ENCODE data around the gene FAM184A.

FAM184A gene

DNA sequence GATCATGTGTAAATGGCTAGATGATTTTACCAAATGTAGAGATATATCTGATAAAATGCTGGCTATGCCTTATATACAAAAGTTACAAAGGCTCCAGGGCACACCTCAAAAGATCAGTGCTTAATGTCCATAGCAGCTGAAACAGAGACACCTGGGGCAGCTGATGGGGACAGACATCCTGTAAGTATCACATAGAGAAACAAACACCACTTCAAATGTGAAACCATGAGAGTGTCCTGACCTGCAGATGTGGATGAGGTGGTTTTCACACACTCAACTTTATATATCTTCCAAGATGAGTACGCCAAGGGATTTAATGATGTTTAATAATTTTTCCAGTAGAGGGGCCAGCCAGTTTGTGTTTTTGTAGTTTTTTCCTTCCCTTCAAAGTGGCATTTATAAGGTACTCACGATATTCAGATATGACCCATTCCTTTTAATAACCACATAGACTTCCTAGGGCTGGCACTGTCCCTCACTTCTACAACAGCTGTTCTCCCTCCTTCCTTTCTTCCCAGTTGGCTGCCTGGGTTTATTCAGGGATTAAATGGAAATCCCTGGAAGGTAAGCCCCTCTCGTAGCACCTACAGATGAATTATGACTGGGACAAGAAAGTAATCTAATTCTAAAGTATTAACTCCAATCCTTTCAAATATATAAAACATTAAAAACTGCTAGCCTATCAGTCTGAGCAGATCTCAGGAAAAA lies 93.2 kb downstream of the FAM184A start:
- H3K4me3 ChIP-seq (replicated peaks; ENCODE audit: low read depth, low read length) = no peak overlapping the region
- DNase-seq (ENCODE audit: extremely low read depth, low read depth) = no peak
- TF ChIP-seq, protein P1, sequence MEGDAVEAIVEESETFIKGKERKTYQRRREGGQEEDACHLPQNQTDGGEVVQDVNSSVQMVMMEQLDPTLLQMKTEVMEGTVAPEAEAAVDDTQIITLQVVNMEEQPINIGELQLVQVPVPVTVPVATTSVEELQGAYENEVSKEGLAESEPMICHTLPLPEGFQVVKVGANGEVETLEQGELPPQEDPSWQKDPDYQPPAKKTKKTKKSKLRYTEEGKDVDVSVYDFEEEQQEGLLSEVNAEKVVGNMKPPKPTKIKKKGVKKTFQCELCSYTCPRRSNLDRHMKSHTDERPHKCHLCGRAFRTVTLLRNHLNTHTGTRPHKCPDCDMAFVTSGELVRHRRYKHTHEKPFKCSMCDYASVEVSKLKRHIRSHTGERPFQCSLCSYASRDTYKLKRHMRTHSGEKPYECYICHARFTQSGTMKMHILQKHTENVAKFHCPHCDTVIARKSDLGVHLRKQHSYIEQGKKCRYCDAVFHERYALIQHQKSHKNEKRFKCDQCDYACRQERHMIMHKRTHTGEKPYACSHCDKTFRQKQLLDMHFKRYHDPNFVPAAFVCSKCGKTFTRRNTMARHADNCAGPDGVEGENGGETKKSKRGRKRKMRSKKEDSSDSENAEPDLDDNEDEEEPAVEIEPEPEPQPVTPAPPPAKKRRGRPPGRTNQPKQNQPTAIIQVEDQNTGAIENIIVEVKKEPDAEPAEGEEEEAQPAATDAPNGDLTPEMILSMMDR (IDR thresholded peaks at IDR 0.05; ENCODE audit: low read depth, low read length, missing control alignments) = no peak

DNA sequence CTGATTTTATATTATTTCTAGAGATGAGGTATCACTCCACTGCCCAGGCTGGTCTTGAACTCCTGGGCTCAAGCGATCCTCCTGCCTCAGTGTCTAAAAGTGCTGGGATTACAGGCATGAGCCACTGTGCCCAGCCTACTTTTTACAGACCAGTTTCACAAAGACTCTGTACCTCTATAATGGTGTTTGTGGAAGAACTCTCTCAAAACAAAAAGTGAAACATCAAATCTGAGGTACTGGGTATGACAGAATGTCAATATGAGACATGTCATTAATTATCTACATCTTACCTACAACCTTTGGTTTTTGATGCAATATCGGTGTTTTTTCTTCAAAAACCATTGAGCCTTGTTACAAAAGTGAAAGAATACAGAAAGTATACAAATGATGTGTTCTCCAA lies 94.1 kb downstream of the FAM184A start:
- DNase-seq (ENCODE audit: extremely low read depth, low read depth) = no peak
- H3K4me3 ChIP-seq (replicated peaks; ENCODE audit: low read depth, low read length) = no peak overlapping the region
- TF ChIP-seq, protein P1 (IDR thresholded peaks at IDR 0.05; ENCODE audit: low read depth, low read length, missing control alignments) = no peak

DNA sequence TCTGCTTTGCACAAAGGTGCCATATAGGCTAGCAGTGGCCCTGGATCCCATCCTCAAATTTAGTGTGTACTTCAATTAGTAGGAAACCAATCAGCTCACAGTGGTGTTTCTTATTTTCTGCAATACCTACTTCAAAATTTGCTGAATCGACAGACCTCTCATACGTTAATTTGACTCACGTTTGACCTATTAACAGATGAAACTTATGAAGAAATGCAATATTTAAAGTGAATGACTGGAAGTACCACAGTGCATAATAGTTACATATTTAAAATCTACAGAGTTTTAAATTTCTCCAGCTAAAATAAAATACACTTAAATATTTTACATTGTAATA lies 95.9 kb downstream of the FAM184A start:
- no peak overlapping the region for H3K4me3 ChIP-seq (replicated peaks; ENCODE audit: low read depth, low read length)
- DNase-seq (ENCODE audit: extremely low read depth, low read depth) = no peak
- TF ChIP-seq, protein P1 (IDR thresholded peaks at IDR 0.05; ENCODE audit: low read depth, low read length, missing control alignments) = no peak

DNA sequence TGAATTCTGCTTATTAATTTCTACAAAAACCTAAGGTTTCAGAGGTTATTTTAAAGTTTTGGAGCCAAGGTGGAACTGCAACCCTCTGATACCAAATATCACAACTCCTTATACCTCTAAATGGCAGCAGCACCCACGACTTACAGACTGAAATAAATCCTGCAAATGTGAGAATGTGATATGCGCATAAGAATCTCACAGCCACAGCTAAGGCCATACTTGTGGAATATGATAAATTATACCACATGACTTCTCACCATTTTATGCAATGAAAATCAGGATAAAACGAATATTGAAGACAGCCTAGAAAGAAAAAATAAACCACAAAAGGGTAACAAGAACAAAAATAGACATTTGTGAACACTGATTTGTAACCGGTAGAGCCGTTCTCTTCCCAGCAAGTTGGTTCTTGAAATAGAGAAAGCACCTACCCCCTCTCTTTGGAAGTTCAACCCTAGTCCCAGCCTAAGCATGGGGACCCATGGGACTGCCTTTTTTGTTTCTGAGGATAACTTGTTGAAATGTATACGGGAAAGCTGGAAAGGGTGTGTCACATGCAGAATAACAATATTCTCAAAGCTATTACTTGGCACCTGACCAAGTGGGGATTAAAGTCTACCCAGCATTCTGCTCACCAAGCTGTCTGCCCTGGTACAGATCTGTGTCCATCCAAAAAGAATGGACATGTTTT lies 96.4 kb downstream of the FAM184A start:
- no peak for DNase-seq (ENCODE audit: extremely low read depth, low read depth)
- TF ChIP-seq, protein P1 (IDR thresholded peaks at IDR 0.05; ENCODE audit: low read depth, low read length, missing control alignments) = no peak
- no peak overlapping the region for H3K4me3 ChIP-seq (replicated peaks; ENCODE audit: low read depth, low read length)

DNA sequence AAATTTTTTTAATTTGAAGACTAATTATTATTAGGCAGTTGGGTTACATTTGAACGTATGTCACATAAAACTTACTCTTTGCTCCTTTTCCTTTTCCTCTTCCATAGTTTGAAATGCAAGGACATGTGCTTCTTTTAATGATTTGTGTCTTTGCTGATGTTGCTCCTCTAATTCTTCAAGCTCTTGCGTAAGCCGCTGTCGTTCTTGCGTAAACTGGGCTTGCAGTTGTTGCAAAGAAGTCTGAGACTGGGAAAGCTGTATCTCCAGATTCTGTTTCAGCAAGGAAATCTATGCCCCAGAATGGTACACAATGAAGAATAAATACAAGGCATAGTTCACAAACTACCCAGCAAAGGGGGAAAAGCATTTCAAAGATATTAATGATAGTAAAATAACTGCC lies 98.4 kb downstream of the FAM184A start:
- no peak for DNase-seq (ENCODE audit: extremely low read depth, low read depth)
- H3K4me3 ChIP-seq (replicated peaks; ENCODE audit: low read depth, low read length) = no peak overlapping the region
- TF ChIP-seq, protein P1 (IDR thresholded peaks at IDR 0.05; ENCODE audit: low read depth, low read length, missing control alignments) = no peak

DNA sequence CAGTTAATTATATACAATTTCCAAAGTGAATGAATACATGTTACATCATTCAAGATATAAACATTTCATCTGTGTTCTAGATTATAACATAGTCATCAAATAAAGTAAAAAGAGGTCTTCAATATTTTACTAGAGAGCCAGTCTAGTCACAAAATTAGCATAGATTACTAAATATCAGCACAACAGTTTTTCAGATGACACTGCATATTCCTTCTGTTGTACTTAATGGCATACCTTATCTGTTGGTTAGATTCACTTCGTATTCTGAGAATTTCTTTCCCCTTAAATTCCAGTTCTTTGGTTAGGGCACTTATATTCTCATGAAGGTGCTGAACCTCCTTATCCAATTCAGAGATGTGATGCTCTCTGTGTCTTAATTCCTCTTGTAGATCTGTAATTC lies 103.7 kb downstream of the FAM184A start:
- H3K4me3 ChIP-seq (replicated peaks; ENCODE audit: low read depth, low read length) = no peak overlapping the region
- no peak for DNase-seq (ENCODE audit: extremely low read depth, low read depth)
- TF ChIP-seq, protein P1 (IDR thresholded peaks at IDR 0.05; ENCODE audit: low read depth, low read length, missing control alignments) = no peak

Measured in HFF-Myc (cell line).